Measurements from ENCODE around the gene JAK3. TPM values are rescaled to one million over a fixed set of nuclear protein-coding genes. Genes with fewer than 3 reads are reported as not detected.

JAK3 gene
- total RNA-seq (2022; extraction: Qiagen RNA extraction; ENCODE audit: low read depth) = 0.27 to 0.43 TPM (median 0.32 TPM) in 5 replicates

DNA sequence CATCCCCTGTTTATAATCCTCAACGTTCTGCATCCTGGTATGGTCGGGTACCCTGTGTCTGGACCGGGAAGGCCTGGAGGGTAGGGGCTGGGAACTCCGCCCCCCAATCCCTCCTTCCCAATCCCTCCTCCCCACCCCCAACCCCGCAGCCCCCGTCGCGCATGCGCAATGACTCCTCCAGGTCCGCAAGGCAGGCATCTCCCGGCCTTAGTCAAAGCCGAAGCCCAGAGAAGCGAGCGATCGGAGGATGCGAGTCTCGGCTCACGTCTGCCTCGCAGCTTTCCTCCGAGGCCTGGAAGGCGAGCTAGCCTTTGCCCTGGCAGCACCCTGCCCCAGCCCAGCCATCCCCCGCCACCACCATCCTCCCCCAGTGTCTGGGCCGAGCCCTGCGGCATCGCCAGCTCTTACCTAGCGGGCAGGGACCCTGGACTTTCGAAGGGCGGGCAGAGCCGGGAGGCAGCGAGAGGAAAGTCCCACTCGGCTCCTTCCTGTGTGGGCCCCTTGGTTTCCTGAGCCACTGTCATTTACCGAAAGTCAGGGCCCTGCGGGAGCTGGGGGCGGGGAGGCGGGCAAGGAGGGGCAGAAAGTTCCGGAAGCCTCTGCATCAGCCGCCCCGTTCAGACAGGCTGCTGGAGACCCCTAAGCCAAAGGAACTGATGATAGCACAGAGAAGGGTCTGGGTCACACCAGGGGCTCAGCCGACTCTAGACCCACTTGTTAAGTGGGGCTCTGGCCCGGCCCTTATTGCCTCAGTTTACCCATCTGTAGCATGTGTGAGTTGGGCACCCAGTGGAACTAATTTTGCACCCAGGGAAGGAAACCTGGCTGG is at the start of gene JAK3:
Gene JAK3, minus strand, starts transcription at position 445 of the 829 bp plus-strand sequence. CDS start 3,565 bp downstream, outside the sequence.

DNA sequence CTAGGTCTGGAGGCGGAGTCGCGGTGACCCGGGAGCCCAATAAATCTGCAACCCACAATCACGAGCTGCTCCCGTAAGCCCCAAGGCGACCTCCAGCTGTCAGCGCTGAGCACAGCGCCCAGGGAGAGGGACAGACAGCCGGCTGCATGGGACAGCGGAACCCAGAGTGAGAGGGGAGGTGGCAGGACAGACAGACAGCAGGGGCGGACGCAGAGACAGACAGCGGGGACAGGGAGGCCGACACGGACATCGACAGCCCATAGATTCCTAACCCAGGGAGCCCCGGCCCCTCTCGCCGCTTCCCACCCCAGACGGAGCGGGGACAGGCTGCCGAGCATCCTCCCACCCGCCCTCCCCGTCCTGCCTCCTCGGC is 24.1 kb upstream of the JAK3 start, which contains the start of gene SLC5A5:
Gene SLC5A5, plus strand, starts transcription at position 68 of the 373 bp plus-strand sequence. CDS start 375 bp downstream, outside the sequence.

DNA sequence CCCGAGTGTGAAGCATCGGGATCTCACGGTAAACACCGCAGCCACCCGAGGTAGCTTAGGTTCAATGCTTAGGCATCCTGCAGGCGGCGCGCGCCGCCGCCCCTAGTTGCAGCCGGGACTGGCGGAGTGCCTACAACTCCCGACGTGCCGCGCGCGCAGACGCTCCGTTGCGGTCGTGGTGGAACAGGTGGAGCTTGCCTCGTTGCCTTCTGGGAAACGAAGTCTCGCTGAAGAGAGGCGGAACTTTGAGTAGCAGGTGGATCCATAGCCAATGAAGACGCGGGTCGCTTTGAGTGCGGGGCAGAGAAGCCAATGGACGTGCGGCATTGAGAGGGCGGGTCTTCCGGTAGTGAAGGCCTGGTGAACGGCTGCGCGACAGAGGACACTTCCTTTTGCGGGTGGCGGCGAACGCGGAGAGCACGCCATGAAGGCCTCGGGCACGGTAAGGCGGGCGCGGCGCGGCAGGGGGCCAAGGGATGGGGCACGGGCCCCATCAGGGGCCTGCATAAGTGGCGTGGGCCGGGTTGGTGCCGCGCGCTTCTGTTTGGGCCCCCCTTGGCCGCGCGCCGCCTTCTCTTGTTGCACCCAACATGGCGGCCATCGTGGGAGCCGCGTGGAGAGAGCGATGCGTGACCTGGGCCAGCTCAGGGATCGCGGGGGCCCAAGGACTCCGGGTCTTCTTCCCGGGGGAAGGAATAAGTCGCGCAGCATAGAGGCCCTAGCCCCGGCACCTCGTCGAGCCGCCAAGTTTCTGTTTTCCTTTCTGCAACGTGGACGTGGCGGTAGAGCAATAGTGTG is 11.9 kb upstream of the JAK3 start, which contains the start of gene RPL18A:
Gene RPL18A, plus strand, starts transcription at position 378 of the 798 bp plus-strand sequence. Its CDS starts 47 bp downstream, at position 425.

DNA sequence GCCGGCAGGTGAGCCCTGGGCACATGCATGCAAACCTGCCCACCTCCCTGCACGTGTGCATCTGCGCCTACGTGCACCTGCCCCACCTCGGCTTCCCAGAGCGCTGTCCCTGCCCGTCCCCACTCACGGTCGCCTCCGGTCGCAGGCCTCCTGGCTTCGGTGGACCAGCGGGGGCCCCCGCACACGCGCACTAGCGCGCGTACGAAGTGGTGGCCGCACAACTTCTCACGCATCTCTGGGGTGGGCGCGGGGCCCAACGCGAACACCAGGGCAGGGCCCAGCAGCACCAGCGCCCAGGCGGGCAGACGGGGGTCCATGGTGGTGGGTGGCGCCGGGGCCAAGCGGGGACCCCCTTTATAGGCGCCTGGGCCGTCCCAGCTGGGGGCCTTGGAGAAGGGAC is 26.6 kb downstream of the JAK3 start, which contains the start of gene INSL3:
Gene INSL3, minus strand, starts transcription at position 330 of the 400 bp plus-strand sequence. Its CDS starts 13 bp downstream, at position 317.

DNA sequence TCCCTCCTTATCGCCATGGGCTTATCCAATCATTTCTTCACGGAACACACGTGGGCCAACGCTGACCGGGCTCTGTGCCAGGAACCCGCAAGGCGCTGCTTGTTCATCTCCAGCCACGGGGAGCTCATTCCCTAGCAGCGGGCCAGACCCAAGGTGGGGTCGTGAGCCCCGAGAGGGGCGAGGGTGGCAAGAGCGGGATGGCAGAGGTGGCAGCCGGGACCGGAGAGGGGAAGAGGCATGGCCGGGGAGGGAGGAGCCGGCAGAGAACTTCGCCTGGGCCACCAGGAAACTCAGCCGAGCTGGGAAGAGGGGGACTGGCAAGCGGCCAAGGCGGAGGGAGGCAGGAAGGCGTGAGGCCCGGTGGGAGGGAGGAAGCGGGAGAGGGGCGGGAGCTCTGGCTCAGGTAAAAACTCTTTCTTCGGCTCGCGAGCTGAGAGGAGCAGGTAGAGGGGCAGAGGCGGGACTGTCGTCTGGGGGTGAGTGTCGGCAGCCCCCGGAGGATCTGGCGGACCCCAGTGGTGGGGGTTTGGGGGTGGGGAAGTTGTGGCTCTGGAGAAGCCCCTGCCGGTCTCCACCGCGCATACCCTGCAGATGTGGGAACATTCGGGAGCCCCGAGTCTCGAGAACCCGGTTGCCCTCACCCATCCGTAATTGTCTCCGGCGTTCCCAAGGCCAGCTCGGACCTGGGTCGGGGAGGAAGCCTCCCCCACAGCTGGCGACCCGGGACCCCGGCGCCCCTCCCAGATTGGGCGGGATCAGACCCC is 52.9 kb downstream of the JAK3 start, which contains the start of gene B3GNT3:
Gene B3GNT3, plus strand, starts transcription at position 408 of the 764 bp plus-strand sequence. CDS start 12,670 bp downstream, outside the sequence.

Other genes starting within 250 kb of the JAK3 start
- gene UNC13A, start 159.6 kb downstream of the JAK3 start, total RNA-seq (2022; extraction: Qiagen RNA extraction; ENCODE audit: low read depth) = 1.2 to 2.1 TPM (median 1.5 TPM) in 5 replicates
- 22.0 to 39.8 TPM (median 34.0 TPM) in 5 replicates for gene MAP1S, start 128.5 kb downstream of the JAK3 start, total RNA-seq (2022; extraction: Qiagen RNA extraction; ENCODE audit: low read depth)
- 16.2 to 20.0 TPM (median 18.3 TPM) in 5 replicates for gene FCHO1, start 96.5 kb downstream of the JAK3 start, total RNA-seq (2022; extraction: Qiagen RNA extraction; ENCODE audit: low read depth)
- 3.4 to 5.4 TPM (median 4.5 TPM) in 5 replicates for gene B3GNT3, start 52.8 kb downstream of the JAK3 start, total RNA-seq (2022; extraction: Qiagen RNA extraction; ENCODE audit: low read depth)
- 0.37 to 0.94 TPM (median 0.47 TPM) in 5 replicates for gene INSL3, start 26.5 kb downstream of the JAK3 start, total RNA-seq (2022; extraction: Qiagen RNA extraction; ENCODE audit: low read depth)
- 1,660 to 2,448 TPM (median 2,120 TPM) in 5 replicates for gene RPL18A, start 11.9 kb upstream of the JAK3 start, total RNA-seq (2022; extraction: Qiagen RNA extraction; ENCODE audit: low read depth)
- 0.07 to 0.33 TPM (median 0.20 TPM) in 5 replicates for gene SLC5A5, start 24.0 kb upstream of the JAK3 start, total RNA-seq (2022; extraction: Qiagen RNA extraction; ENCODE audit: low read depth)
- gene CCDC124, start 85.0 kb upstream of the JAK3 start, total RNA-seq (2022; extraction: Qiagen RNA extraction; ENCODE audit: low read depth) = 93.4 to 129 TPM (median 120 TPM) in 5 replicates
- gene KCNN1, start 119.1 kb upstream of the JAK3 start, total RNA-seq (2022; extraction: Qiagen RNA extraction; ENCODE audit: low read depth) = 0.12 to 0.98 TPM (median 0.48 TPM) in 5 replicates
- gene ARRDC2, start 160.2 kb upstream of the JAK3 start, total RNA-seq (2022; extraction: Qiagen RNA extraction; ENCODE audit: low read depth) = 24.7 to 40.0 TPM (median 38.1 TPM) in 5 replicates
- gene IL12RB1, start 239.0 kb upstream of the JAK3 start, total RNA-seq (2022; extraction: Qiagen RNA extraction; ENCODE audit: low read depth) = not detected in 5 replicates
- 1.9 to 2.6 TPM (median 2.3 TPM) in 5 replicates for gene MAST3, start 249.8 kb upstream of the JAK3 start, total RNA-seq (2022; extraction: Qiagen RNA extraction; ENCODE audit: low read depth)